GM18858 (cell line): ENCODE measurements around the gene TBX10.
A peak's percentile ranks its signal among the peaks of the same experiment; 100 is the strongest.

Source experiments
- ATAC-seq: cut with Tn5 transposase; IDR thresholded peaks from one replicate; pipeline ENCODE4 v1.9.1; 2021; ENCODE audit not compliant: unreplicated experiment

TBX10 gene

DNA sequence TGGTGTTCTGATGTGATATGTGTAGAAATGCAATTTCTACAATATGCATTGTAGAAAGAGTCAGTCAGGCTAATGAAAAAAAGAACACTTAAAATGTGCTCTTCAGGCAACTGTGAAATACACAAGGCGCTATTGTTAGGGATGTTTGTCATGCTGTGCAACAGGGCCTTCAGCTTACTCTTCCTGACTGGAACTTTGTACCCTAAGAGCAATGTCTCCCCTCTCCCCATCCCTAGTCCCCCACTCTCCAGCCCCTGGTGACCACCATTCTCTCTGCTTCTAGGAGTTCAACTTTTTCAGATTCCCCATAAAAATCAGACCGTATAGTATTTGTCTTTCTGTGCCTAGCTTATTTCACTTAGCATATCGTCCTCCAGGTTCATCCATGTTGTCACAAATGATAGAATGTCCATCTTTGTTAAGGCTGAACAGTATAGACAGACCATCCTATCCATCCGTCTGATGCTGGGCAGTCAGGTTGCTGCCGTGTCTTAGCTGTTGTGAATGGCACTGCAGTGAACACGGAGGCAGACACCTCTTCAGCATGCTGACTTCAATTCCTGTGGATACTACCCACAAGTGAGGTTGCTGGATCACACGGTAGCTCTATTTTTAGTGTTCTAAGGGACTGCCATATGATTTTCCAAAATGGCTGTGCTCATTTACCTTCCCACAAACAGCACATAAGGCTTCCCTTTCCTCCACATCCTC is 22.2 kb downstream of the TBX10 start:
- ATAC-seq: no peak

DNA sequence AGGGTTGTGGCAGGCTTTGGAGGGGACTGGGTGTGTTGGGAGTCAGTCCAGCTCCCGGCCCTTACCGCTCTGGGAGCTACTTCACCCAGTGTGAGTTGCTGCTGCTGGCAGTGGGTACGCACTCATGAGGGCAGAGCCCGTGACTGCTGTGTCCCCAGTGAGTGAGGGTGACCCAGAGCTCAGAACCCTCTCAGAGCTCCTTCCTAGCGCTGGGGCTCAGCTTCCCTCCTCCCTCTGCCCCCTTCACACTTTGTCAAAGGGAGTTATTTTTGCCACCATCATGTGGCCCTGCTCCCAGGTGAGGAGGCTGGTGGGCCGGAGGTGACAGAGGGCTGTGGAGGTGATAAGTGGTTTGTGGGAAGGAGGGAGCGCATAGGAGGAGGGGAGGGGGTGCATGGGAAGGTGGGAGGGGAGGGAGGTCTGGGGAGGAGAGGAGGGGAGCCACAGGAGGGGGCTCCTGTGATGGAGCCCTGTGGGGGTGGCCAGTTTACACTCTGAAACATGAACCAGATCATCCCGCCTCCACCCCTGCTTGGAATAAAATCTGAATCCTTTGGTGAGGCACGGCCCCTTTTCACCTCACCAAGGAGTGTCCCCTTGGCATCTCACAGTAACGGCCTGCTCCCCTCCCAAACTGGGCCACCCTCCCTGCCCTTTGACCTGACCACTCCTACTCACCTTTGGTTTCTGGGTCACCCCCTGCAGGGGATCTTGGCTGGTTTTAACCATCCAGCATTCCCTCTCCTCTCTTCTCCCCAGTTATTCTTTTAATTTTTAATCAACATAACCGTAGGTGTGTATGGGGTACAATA is 22.9 kb downstream of the TBX10 start:
- no peak for ATAC-seq

DNA sequence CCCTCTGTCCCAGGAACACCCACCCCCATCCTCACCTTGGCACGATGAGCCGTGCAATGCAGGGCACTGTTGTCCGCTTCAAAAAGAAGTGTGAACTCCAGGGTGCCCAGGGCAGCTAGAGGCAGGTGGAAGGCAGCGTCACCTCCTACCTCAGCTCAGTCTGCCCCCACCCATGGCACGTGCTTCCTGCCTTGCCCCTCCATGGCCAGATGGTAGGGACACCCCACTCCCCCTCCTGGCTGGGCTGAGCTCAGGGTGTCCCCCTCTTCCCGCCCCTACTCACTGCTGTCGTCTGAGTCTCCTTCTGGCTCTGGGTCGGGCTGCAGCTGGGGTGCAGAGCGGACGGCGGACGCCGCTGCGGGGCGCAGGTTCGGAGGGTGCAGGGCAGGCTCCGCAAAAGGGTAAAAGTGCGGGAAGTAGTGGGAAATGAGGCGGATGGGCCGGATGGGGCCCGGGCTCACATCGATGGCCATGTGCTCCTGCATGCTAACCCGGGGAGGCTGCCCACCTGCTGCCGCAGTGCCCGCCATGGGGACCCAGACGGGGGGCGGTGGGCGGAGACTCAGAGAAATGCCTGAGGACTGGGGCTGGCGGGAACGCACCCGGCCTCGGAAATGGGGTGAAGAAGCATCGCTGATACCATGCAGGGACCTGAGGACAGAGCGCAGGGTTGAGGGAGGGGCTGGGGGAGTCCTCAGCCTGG is 23.7 kb downstream of the TBX10 start:
- no peak for ATAC-seq

DNA sequence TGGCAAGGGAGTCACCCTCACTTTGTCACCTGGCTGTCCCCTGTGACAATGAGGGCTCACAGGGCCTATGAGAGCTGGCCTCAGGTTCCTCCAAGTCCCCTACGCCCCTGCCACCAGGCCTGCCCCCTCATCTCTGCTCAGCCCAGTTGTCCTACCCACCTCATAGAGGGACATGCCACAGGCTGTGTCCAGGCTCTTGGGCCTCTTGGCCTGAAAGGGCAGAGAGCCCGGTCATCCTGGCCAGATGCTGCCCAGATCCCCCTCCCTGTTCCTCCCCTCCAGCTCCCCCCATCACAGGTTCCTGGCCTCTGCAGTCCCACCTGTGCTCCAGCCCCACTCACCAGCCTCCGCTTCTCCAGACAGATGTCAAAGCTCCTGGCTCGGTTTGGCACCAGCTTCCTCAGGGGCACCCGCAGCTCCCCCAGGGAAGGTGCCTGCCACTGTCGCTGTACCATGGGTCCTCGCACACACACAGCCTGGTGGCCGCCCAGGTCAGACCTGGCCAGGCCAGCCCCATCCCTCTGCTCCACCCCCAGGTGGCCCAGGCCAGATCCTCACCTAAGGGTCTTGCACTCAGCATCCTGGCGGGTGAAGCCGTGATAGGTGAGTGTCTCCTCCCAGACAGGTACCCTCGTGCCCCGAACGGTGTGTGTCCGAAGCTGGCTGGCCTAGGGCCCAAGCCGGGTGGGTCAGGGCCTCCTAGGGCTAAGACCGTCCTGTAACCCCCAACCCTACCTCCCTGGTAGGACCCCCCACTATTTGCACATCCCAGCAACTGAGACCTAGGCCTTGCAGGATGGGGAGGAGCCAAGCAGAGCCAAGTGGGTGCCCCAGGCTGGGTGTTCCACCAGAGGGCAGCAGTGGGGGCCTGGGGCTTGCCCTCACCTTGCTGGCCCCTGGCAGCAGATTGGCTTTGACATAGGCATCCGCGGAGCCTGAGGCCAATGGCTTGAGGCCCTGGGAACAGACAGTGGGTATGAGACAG is 24.5 kb downstream of the TBX10 start:
- no peak for ATAC-seq

DNA sequence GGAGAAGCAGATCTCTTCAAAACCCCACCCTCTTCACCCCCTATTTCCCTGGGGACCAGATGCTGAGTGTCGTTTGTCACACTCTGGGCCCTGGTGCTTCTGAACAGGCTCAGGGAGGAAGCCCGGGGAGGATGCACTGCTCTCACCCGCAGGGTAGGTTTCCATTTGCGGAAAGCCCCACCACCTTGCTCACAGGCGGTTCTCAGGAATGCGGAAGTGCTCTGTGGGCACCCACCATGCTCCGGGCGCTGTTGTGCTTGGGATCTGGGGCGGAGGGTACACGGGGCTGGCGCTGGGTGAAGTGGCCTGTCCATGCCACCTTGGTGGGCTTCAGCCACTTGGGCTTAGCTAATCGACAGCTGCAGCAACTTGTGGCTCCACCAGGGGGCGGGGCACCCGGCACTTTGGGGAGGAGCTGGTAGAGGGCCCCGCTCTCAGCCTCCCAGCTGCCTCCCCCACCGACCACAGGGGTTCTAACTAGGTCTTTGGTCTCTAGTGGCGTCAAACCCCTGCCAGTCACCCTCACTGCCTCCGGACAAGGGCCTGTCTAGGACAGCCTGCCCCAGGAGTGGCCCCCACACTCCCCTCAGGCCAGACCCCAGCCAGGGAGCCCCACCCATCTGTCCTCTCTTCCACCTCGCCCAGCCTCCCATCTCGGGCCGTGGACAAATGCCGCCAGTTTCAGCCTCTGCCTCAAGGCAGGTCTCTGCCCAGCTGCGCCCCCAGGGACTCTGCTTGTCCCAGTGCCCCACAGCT is 25.4 kb downstream of the TBX10 start:
- ATAC-seq: peak; percentile 60

DNA sequence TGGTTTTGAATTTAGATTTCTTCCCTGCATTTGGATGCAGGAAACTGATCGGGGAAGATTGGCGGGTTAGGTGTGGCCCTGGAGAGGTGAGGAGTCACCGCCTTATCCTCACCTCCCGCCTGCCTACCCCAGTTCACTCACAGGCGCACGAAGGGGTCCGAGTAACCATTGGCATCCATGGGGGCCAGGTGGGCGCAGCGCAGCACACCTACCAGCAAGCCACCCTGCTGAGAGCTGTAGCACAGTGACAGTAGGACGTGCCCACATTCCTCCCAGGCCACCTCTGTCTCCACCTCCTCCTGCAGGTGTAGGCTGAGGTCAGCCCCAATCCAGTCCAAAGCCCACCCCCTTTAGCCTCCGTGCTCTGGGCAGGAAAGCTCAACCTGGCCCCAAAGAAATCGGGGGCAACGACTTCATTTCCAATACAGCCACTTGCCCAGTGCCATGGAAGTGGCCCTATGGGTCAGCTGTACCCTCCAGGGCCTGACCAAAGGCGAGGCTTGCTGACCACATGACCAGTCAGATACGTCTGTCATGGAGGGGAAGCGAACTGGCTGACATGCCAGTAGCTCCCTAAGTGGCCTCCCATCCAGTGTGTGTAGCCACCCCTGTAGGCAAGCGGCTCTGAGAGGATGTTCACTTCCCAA is 26.1 kb downstream of the TBX10 start:
- no peak for ATAC-seq

DNA sequence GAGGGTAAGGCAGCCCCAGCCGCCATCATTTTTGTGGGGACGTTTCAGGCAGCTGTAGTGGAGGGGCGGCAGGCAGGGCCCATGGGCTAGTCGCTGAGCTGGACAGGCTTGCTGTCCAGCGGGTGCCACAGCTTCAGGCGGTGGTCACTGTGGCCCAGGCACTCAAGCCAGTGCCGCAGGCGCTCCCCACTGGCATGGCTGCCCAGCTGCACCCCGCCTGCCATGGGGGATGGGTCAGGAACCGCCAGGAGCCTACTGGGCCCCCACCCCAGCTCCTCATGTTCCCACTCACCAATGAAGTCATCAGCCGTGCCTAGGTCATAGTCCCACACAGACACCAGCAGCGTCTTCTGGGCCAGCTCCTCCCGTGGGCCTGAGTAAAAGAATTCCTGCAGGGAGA is 26.8 kb downstream of the TBX10 start:
- ATAC-seq: no peak

DNA sequence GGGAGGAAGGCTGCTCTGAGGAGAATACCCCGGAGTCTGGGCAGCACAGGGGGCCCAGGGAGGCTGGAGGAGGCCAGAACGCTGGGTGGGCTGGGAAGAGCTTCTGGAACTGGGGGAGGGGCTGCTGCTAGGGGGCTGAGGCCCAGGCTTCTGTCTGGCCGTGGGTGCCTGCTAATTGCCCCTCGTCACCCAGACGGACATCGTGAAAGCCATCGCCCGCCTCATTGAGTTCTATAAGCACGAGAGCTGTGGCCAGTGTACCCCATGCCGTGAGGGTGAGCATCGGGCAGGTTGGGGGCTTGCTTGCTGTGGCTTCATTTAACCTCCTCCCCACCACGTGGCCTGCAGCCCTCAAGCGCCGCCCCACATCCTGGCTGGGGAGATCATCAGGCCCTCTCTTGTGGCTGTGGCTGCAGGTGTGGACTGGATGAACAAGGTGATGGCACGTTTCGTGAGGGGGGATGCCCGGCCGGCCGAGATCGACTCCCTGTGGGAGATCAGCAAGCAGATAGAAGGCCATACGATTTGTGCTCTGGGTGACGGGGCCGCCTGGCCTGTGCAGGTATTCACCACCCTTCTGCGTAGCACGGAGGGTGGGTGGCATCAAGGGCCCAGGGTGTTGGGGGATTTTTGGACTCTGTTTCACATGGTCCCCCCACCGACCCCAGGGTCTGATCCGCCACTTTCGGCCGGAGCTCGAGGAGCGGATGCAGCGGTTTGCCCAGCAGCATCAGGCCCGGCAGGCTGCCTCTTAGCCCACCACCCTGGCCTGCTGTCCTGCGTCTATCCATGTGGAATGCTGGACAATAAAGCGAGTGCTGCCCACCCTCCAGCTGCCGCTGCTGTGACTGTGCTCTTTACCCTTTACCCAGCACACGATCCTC is 27.6 kb downstream of the TBX10 start:
- ATAC-seq: no peak

DNA sequence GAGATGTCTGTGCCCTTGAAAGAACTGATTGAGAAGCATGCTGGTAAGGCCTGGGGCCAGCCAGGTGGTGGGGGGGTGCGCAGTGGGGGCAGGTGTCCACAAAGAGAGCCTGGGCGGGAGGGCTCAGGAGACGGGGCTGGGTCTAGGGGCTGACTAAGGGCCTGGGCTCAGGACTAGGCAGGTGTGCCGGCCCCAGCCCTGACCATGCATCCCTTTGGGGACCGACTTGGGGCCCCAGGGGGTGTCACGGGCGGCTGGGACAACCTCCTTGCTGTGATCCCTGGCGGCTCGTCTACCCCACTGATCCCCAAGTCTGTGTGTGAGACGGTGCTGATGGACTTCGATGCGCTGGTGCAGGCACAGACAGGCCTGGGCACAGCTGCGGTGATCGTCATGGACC is 28.4 kb downstream of the TBX10 start:
- ATAC-seq: no peak

DNA sequence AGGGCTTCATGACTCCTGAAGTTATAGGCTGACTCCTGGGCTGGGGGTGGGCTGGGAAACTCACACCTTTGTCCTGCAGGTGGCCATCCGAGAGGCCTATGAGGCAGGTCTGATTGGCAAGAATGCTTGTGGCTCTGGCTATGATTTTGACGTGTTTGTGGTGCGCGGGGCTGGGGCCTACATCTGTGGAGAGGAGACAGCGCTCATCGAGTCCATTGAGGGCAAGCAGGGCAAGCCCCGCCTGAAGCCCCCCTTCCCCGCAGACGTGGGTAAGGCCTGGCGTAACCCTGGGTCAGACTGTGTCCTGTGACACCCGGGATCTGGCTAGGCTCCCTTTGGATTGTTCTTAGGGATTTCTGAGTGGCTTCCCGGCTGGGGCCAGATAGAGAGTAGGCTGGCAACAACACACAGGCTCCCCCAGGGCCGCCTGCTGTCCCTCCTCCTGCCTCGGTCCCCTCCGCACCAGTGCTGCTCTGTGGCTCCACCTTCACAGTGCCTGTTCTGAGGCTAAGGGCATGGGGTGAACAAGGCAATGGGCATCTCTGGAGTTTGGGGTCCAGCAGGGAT is 29.2 kb downstream of the TBX10 start:
- ATAC-seq: no peak

DNA sequence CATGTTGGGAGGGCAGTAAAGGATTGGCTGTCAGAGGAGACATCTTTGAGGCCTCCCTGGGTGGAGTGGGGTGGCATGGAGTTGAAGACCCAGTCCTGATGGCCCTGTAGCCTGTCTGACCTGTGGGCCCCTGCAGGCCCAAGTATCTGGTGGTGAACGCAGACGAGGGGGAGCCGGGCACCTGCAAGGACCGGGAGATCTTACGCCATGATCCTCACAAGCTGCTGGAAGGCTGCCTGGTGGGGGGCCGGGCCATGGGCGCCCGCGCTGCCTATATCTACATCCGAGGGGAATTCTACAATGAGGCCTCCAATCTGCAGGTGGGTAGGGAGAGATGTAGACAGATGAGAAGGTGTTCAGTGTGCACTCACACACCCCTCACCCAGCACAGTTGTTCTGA is 30.2 kb downstream of the TBX10 start:
- no peak for ATAC-seq

DNA sequence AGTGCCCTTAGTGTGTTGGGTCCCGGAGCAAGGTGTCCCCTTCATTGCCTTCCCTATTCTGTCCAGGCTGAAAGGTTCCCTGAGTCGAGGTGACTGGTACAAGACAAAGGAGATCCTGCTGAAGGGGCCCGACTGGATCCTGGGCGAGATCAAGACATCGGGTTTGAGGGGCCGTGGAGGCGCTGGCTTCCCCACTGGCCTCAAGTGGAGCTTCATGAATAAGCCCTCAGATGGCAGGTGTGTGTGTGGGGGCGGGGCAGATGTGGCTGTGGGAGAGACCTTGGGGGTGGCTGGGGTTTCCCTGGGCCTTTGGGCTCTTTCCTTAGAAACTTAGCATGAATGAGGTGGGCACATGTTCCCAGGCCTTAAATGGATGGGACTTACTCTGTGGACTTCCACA is 31.1 kb downstream of the TBX10 start:
- ATAC-seq: no peak

DNA sequence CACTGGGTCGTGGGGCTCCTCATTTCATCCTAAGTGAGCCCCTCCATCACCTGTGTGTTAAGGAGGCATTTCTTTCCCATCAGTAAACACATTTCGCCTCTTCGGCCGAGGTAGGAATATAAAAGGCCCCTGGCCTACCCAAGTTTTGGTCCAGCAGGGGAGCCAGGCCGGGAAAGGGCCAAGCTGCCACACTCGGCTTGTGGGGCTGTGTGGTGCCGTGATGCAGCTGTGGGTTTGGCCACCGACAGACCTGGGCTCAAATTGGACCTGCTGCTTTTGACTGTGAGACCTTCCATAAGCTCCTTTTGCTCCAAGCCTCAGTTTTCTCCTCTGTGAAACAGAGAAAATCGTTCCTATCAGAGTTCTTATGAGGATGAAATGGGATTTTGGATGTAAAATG is 32.1 kb downstream of the TBX10 start:
- ATAC-seq: no peak

DNA sequence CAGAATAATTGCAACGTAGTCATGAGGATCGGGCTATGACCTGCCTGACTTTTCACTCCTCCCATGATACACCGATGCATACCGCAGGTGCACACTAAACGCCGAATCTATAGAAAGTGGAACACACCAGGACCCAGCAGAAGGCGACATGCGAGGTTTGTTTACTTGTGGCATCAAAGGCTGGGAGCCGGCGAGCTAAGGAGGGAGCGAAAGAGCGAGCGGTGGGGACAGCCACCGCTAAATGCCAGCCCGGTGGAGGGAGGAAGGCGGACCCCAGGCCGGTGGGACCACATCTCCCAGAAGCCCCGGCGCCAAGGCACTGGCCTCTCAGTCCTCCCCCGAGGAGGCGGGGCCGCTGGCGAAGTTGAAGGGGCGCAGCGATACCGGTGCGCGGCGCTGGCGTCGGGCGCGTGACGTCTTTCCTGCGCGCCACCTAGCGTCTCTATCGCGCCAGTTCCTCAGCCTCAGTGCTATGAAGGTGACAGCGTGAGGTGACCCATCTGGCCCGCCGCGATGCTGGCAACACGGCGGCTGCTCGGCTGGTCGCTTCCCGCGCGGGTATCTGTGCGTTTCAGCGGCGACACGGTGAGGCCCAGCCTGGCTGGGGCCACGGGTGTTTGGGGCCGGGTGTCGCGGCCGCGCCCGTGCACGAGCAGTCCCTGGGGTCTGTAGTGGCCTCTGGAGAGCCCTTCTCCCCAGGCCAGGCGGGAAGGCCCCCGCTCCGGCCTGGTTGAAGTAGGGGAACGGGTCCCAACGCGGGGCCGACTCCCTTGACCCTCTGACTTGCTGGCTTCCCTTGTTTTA is 32.9 kb downstream of the TBX10 start, which contains the start of gene NDUFV1:
Gene NDUFV1 (plus strand): TSS at position 445 of the 804 bp plus-strand sequence. CDS start 69 bp downstream, at position 514.
- ATAC-seq: peak; percentile 70

DNA sequence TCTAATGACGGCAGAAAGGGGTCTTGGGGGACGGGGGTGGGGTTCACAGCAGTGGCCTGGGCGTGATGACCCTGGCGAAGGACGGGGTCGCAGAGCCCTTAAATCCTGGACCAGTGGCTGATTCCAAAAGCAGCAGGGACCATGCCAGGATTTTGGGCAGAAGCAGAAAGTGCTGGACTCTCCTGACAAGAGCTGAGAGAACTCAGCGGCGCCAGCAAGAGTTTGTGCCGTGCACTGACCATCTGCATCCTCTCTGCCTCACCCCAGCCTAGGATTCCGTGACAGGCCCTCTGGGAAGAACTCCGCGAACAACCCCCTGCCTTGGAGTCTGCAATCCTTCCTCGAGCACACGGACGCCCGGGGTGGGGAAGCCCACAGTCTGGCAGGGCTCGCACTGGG is 33.5 kb downstream of the TBX10 start:
- ATAC-seq: no peak

DNA sequence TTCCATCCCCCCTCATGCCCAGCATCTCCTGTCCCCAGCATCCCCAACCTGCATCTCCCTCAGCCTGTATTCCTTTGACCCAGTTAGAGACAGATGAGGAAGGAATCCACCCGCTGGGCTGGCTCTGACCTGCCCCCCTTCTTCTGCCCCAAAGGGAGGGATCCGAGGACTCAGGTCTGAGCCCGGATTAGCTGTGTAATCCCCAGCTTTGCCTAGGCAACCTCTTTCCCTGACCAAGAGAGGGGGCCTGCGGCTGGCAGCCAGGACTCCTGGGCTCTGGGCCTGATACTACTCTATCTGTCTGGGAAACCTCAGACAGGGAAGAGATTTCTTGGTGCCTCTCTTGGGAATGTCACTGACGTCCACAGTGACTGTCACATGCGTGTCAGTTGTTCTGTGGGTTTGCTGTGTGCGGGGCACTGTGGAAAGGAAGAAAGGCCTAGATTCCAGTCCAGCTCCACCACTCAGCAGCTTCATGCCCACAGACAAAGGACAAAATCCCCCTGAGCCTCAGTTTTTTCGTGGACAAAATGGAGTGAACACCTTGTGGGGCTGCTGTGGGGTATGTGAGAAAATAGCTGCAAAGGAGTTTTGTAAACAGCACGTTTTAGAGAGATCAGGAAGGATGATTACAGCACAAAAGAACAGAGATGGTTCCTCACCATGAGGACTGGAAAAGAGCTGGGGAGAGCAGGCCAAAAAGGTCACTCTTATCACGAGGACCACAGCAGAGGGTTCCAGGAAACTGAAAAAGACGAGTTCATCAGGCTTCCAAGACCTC is 34.1 kb downstream of the TBX10 start:
- ATAC-seq: no peak

DNA sequence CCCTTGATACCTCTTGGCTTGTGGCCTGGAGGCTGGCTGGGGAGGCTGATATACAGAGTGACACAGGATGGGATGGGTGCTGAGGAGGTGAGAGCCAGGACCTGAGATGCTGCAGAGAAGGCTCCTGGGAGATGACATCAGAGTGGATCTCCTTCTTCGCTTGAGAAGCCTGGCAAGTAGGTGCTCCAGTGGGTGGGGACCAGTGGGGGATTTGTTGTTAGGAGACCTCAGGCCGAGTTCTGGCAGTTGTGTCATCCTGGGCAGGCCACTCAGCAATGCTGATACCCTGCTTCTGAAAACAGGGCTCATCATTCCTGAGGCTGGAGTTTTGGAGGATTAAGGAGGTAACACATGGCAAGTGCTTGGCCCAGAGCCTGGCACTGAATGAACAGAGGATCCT is 34.7 kb downstream of the TBX10 start:
- ATAC-seq: no peak
